Neural progenitor cell (in vitro differentiated cells): ENCODE results near the gene DMAC2. TPM values are rescaled to one million over a fixed set of nuclear protein-coding genes. Genes with fewer than 3 reads are reported as not detected.
"Not testable (repeated sequence)": the region's sequence is repeated elsewhere in the genome, so short reads cannot be mapped to it uniquely, and the experiment has no call there.

Source experiments
- DNase-seq: peaks from one replicate; pipeline ENCODE4 v3.0.0-alpha.2; 2016; ENCODE audit warnings: low spot score
- H2AFZ ChIP-seq: fragments of 200-600 bp; sonication (generic); replicated peaks from 2 replicates; pipeline ENCODE4 v1.6.1; 2016; ENCODE audit warnings: antibody characterized with exemption
- H3F3A ChIP-seq: fragments of 200-600 bp; sonication (generic); 2 replicates; pipeline ENCODE4 v1.6.1; 2016; ENCODE audit warnings: antibody characterized with exemption, low read depth
- H3K27ac ChIP-seq: fragments of 200-600 bp; sonication (generic); 2 replicates; pipeline ENCODE4 v1.5.1; 2016; ENCODE audit warnings: mild to moderate bottlenecking
- H3K27me3 ChIP-seq: fragments of 200-600 bp; sonication (generic); 2 replicates; pipeline ENCODE4 v1.6.1; 2016; ENCODE audit warnings: mild to moderate bottlenecking, moderate library complexity
- H3K36me3 ChIP-seq: fragments of 200-600 bp; sonication (generic); 2 replicates; pipeline ENCODE4 v1.5.1; 2016
- H3K4me1 ChIP-seq: fragments of 200-600 bp; sonication (generic); 2 replicates; pipeline ENCODE4 v1.6.1; 2016; ENCODE audit warnings: mixed run types
- H3K4me2 ChIP-seq: fragments of 200-600 bp; sonication (generic); 2 replicates; pipeline ENCODE4 v1.6.1; 2016
- H3K4me3 ChIP-seq: fragments of 200-600 bp; sonication (generic); 2 replicates; pipeline ENCODE4 v1.5.1; 2016
- H3K79me2 ChIP-seq: fragments of 200-600 bp; sonication (generic); 2 replicates; pipeline ENCODE4 v1.6.1; 2016; ENCODE audit warnings: low read depth
- H3K9ac ChIP-seq: fragments of 200-600 bp; sonication (generic); 2 replicates; pipeline ENCODE4 v1.6.1; 2016
- H3K9me3 ChIP-seq: fragments of 200-600 bp; sonication (generic); 2 replicates; pipeline ENCODE4 v1.5.1; 2016; ENCODE audit warnings: low read depth
- H4K20me1 ChIP-seq: fragments of 200-600 bp; sonication (generic); 2 replicates; pipeline ENCODE4 v1.6.1; 2016; ENCODE audit warnings: low read depth
- H3K27ac Mint-ChIP-seq: 3 replicates; pipeline ENCODE4 v1.8.0; 2021; ENCODE audit warnings: mixed read lengths
- H3K27me3 Mint-ChIP-seq: 2 replicates; pipeline ENCODE4 v1.8.0; 2022; ENCODE audit warnings: low read depth, mild to moderate bottlenecking, inconsistent platforms, moderate library complexity, mixed read lengths; ENCODE audit not compliant: insufficient read depth
- H3K36me3 Mint-ChIP-seq: 3 replicates; pipeline ENCODE4 v1.8.0; 2021; ENCODE audit warnings: mixed read lengths
- H3K4me1 Mint-ChIP-seq: 3 replicates; pipeline ENCODE4 v1.8.0; 2021; ENCODE audit warnings: mixed read lengths
- H3K4me3 Mint-ChIP-seq: 3 replicates; pipeline ENCODE4 v1.8.0; 2021; ENCODE audit warnings: mild to moderate bottlenecking, moderate library complexity, mixed read lengths
- H3K9me3 Mint-ChIP-seq: 3 replicates; pipeline ENCODE4 v1.8.0; 2020; ENCODE audit warnings: mixed read lengths
- CTCF ChIP-seq: fragments of 200-600 bp; sonication (generic); IDR thresholded peaks from 2 replicates; pipeline ENCODE4 v1.5.1; 2017; ENCODE audit warnings: antibody characterized with exemption, mild to moderate bottlenecking
- EZH2 ChIP-seq: fragments of 200-600 bp; sonication (generic); IDR thresholded peaks from 2 replicates; pipeline ENCODE4 v1.6.1; 2017; ENCODE audit warnings: antibody characterized with exemption, mild to moderate bottlenecking, moderate library complexity
- EZH2phosphoT487 ChIP-seq: fragments of 200-600 bp; sonication (generic); IDR thresholded peaks from 2 replicates; pipeline ENCODE4 v1.6.1; 2017; ENCODE audit warnings: antibody characterized with exemption
- total RNA-seq: library from RNA; depleted of rRNA; stranded (reverse); fragments of >200 nt; gene quantifications from 2 replicates; pipeline ENCODE4 v1.2.3, GENCODE V29; 2015; ENCODE audit warnings: low replicate concordance

Gene DMAC2
- total RNA-seq = 39.8 and 89.4 TPM in 2 replicates

DNA sequence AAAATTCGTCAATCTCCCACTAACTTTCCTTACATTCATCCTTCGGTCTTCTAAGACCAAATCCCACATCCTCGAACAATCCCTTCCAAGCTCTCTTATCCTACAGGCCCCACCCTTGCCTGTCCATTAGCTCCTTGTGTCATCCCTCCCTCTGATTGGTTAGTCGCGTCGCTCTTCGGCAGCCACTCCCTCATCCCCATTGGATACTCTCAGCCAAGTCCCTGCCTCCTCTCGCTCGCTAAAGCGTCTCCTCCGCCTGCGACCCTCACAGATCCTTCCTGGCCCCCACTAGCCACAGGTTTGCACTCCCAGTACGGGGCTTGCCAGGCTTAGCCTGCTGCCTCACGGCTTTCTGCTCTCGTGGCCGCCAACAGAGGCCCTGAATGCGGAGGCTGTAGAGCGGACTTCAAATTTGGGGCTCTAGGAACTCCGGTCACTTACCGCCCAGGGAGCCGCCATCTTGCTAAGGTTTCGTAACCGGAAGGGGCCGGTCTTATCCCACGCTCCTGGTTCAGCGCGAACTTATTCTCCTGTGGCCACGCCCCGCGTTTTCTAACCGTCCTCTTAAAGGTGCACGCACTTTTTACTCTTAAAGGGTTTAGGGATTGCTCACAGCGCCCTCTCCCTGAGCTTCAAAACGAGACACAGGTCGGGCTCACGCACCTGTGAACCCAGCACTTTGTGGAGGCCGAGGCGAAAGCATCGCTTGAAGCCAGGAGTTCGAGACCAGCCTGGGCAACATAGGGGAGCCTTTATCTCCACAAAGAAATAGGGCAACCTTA is at the start of gene DMAC2:
Gene DMAC2, minus strand, starts transcription at position 472 of the 782 bp plus-strand sequence. Its CDS starts 13 bp downstream, at position 459.
- Histone ChIP-seq H3K27ac (peak within 1 kb of the TSS; percentile 85), H3K36me3 (no peaks in the 10 kb centered on the region), H3K4me1 (peaks cover 5% of the 10 kb centered on the region), H3K79me2 (peaks cover 18% of the 10 kb centered on the region), H3K27me3 (no peaks in the 10 kb centered on the region), H3F3A (no peaks in the 10 kb centered on the region), H3K9ac (peak within 1 kb of the TSS; percentile 79), H3K4me3 (peak within 1 kb of the TSS; percentile 74), H3K4me2 (peak within 1 kb of the TSS; percentile 78), H2AFZ (peak within 1 kb of the TSS; percentile 87), H3K9me3 (no peaks in the 10 kb centered on the region), H4K20me1 (no peaks in the 10 kb centered on the region)
- no peak for TF ChIP-seq EZH2phosphoT487
- TF ChIP-seq CTCF = peak; percentile 64
- TF ChIP-seq EZH2 = no peak
- Mint-ChIP-seq H3K9me3 (peaks cover 4% of the 10 kb centered on the region), H3K27me3 (peaks cover 9% of the 10 kb centered on the region), H3K4me1 (peaks cover 7% of the 10 kb centered on the region), H3K27ac (peak within 1 kb of the TSS; percentile 76), H3K4me3 (no peak within 1 kb of the TSS), H3K36me3 (peaks cover 2% of the 10 kb centered on the region)
- peak; percentile 99 for DNase-seq

GRCh38 chr19:41486953-41487352 is 47.2 kb upstream of the DMAC2 start:
- peaks cover 11% of the 10 kb centered on the region for H3K9me3 Mint-ChIP-seq
- not testable (repeated sequence) for H3K27me3 ChIP-seq, H4K20me1 ChIP-seq, H3K79me2 ChIP-seq, H3F3A ChIP-seq, H3K27ac Mint-ChIP-seq, H3K9ac ChIP-seq, H3K27me3 Mint-ChIP-seq, H3K36me3 Mint-ChIP-seq, H3K27ac ChIP-seq, H3K4me3 Mint-ChIP-seq, H2AFZ ChIP-seq, H3K4me1 Mint-ChIP-seq, H3K36me3 ChIP-seq, H3K4me3 ChIP-seq, H3K4me2 ChIP-seq, H3K4me1 ChIP-seq, H3K9me3 ChIP-seq, DNase-seq

DNA sequence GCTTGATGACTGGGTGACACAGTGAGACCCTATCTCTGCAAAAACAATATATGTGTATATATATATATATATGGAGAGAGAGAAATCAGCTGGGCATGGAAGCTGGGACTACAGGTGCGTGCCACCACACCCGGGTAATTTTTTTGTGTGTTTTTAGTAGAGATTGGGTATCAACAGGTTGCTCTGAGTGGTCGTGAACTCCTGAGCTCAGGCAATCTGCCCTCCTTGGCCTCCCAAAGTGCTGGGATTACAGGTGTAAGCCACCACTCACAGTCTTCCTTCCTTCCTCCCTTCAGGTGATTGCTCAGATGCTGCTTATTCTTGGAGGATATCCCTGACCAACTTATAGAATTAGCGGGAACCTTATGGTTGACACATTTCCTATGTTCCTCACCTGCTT is 45.1 kb upstream of the DMAC2 start:
- H3K4me1 Mint-ChIP-seq = no peaks in the 10 kb centered on the region
- Histone ChIP-seq H3K36me3 (no peaks in the 10 kb centered on the region), H3K27me3 (no peaks in the 10 kb centered on the region), H2AFZ (no peak overlapping the region), H3K4me2 (no peak overlapping the region), H3K79me2 (no peaks in the 10 kb centered on the region), H3K9ac (no peak overlapping the region), H3K4me1 (no peaks in the 10 kb centered on the region), H3K9me3 (no peaks in the 10 kb centered on the region), H3K27ac (no peak overlapping the region), H3K4me3 (no peak overlapping the region), H4K20me1 (no peaks in the 10 kb centered on the region), H3F3A (no peaks in the 10 kb centered on the region)
- peaks cover 13% of the 10 kb centered on the region for H3K9me3 Mint-ChIP-seq
- H3K27me3 Mint-ChIP-seq = peaks cover 6% of the 10 kb centered on the region
- no peak for TF ChIP-seq CTCF
- TF ChIP-seq EZH2 = no peak
- TF ChIP-seq EZH2phosphoT487 = no peak
- no peak overlapping the region for H3K4me3 Mint-ChIP-seq
- DNase-seq = no peak
- H3K36me3 Mint-ChIP-seq = no peaks in the 10 kb centered on the region
- no peak overlapping the region for H3K27ac Mint-ChIP-seq

DNA sequence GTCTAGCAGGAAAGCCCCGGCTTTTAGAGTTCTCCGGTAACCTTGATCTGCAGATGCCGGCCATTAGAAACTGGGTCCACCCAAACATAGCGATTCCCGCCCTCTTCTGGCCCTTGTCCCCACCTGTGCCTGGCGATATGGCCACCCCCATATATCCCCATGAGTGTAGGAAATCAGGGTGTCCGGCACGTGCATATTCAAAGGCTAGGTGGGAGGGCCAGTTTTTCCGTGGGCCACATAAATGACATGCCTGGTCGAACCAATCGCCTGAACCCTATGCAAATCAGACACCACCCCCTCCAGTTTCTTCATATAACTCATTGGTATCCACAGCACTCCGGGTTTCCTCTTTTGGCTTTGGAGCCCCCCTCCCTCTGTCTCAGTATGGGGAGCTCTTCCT is 40.6 kb upstream of the DMAC2 start:
- no peaks in the 10 kb centered on the region for H3K36me3 ChIP-seq
- no peaks in the 10 kb centered on the region for H3F3A ChIP-seq
- no peak overlapping the region for H2AFZ ChIP-seq
- Mint-ChIP-seq H3K4me1 (no peaks in the 10 kb centered on the region), H3K9me3 (peaks cover 9% of the 10 kb centered on the region), H3K4me3 (no peak overlapping the region), H3K36me3 (no peaks in the 10 kb centered on the region), H3K27me3 (peaks cover 19% of the 10 kb centered on the region), H3K27ac (no peak overlapping the region)
- H3K4me1 ChIP-seq = no peaks in the 10 kb centered on the region
- H3K27ac ChIP-seq = no peak overlapping the region
- no peaks in the 10 kb centered on the region for H3K9me3 ChIP-seq
- H3K9ac ChIP-seq = no peak overlapping the region
- DNase-seq = no peak
- no peak for TF ChIP-seq EZH2
- TF ChIP-seq CTCF = no peak
- no peak for TF ChIP-seq EZH2phosphoT487
- H3K79me2 ChIP-seq = no peaks in the 10 kb centered on the region
- H4K20me1 ChIP-seq = no peaks in the 10 kb centered on the region
- H3K4me2 ChIP-seq = no peak overlapping the region
- H3K4me3 ChIP-seq = no peak overlapping the region
- no peaks in the 10 kb centered on the region for H3K27me3 ChIP-seq
